Stimulated activated CD8-positive, alpha-beta memory T cell treated with anti-CD3 and anti-CD28 coated beads, Interleukin-12 subunit alpha, Interleukin-12 subunit beta, amount 100 ng/mL, for 1 hour (primary cell): ENCODE results near the gene GNAI2.
"Not testable (repeated sequence)": the region's sequence is repeated elsewhere in the genome, so short reads cannot be mapped to it uniquely, and the experiment has no call there.

Experiments
- DNase-seq: peaks from one replicate; pipeline ENCODE4 v3.0.0-alpha.2; 2020; ENCODE audit warnings: low read depth

GNAI2 gene

GRCh38 chr3:50264383-50264963, 28.5 kb downstream of the GNAI2 start:
- DNase-seq: no peak

- DNase-seq: no peak
Measured at GRCh38 chr3:50264964-50265485, 29.0 kb downstream of the GNAI2 start.

GRCh38 chr3:50265571-50265970, 29.6 kb downstream of the GNAI2 start:
- DNase-seq: no peak

GRCh38 chr3:50266017-50266416, 30.0 kb downstream of the GNAI2 start:
- no peak for DNase-seq

DNA sequence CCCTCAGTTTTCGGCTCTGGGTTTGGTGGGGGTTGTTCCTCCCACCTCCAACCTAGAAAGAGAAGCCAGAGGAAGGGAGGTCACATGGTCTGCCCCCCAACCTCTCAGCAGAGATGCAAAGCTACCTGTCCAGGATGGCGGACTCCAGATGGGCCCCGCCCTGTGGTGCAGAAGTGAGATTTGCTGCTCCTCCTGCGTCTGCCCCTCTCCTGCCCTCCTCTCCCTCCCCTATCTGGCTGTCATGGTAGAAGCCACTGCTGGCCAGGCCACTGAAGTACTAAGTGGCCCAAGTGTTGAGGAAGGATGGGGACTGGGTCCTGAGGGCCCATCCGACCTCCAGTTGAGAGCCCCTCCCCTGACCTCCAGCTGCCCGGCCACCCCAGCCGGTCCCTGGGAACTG, 30.8 kb downstream of the GNAI2 start:
- no peak for DNase-seq

- DNase-seq: no peak
Measured at GRCh38 chr3:50267280-50267913, 31.4 kb downstream of the GNAI2 start.

DNA sequence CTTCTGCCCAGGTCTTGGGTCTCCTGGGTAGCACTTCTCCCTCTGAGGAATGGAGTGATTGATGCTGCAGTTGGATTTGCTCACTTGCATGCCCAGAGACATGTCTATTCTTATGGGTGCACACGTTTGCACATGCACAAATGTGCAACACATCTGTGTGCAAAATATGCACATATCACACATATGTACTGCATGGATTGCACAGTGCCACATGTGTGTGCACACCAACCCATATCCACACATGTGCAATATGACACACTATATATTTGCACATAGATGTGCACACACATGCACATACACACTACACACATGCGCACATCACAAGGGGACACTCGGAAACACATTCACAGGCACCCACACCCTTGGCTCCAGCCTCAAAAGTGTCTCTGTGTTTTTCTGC, 32.3 kb downstream of the GNAI2 start:
- no peak for DNase-seq

DNA sequence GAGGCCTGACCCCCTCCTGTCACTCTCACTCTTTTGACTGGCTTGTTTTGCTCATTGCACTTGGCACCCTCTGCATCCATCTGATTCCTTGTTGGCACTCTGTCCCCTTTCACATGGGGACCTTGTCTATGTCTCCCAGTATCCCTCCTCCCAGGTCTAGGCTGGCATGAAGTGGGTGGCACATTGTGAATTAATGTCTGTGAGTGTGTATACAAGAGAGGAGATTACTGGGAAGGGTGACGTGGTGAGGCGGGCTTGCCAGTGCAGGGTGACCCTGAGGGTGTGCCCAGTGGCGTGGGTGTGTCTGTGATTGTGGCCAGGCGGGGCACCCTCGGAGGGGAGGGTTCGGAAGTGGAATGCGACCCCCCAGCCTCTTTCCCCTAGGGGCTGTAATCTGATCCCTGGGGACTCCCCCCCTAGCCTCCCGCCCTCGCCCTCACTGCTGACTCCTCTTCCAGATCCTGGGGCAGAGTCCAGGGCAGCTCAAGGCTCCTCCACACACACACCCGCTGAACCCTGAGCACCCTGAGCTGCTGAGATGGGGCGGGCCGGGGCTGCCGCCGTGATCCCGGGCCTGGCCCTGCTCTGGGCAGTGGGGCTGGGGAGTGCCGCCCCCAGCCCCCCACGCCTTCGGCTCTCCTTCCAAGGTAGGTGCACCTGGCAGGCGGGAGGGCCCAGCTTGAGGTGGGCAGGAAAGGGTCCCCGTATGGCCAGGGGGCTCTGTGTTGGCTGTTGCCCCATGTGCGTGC, 32.9 kb downstream of the GNAI2 start, which contains the start of gene SEMA3B:
Gene SEMA3B, plus strand, starts transcription at position 445 of the 749 bp plus-strand sequence. Its CDS starts 94 bp downstream, at position 539.
- DNase-seq: no peak

- no peak for DNase-seq
Measured at GRCh38 chr3:50269460-50269859, 33.5 kb downstream of the GNAI2 start.

DNA sequence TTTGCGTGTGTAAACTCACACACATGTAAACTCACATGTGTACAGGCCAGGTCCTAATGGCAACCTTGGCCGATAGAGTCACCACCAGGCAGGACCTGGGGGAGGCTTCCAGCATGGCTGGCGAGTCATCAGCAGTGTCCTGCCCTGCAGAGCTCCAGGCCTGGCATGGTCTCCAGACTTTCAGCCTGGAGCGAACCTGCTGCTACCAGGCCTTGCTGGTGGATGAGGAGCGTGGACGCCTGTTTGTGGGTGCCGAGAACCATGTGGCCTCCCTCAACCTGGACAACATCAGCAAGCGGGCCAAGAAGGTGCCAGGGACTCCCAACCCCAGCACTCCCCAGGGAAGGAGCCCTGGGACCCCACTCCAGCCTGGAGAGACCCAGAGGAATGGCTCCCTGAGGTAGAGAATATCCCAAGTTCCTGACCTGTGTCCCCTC, 34.0 kb downstream of the GNAI2 start:
- DNase-seq: no peak

- no peak for DNase-seq
Measured at GRCh38 chr3:50270422-50271224, 34.6 kb downstream of the GNAI2 start.

- no peak for DNase-seq
Measured at GRCh38 chr3:50271314-50271936, 35.4 kb downstream of the GNAI2 start.

DNA sequence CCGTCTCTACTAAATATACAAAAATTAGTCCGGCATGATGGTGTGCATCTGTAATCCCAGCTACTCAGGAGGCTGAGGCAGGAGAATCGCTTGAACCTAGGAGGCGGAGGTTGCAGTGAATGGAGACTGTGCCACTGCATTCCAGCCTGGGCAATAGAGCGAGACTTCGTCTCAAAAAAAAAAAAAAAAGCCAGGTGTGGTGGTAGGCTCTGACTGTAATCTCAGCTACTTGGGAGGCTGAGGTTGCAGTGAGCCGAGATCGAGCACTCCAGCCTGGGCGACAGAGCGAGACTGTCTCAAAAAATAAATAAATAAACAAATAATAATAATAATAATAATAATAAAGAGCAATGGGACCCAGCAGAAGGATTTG, 36.5 kb downstream of the GNAI2 start:
- not testable (repeated sequence) for DNase-seq

DNA sequence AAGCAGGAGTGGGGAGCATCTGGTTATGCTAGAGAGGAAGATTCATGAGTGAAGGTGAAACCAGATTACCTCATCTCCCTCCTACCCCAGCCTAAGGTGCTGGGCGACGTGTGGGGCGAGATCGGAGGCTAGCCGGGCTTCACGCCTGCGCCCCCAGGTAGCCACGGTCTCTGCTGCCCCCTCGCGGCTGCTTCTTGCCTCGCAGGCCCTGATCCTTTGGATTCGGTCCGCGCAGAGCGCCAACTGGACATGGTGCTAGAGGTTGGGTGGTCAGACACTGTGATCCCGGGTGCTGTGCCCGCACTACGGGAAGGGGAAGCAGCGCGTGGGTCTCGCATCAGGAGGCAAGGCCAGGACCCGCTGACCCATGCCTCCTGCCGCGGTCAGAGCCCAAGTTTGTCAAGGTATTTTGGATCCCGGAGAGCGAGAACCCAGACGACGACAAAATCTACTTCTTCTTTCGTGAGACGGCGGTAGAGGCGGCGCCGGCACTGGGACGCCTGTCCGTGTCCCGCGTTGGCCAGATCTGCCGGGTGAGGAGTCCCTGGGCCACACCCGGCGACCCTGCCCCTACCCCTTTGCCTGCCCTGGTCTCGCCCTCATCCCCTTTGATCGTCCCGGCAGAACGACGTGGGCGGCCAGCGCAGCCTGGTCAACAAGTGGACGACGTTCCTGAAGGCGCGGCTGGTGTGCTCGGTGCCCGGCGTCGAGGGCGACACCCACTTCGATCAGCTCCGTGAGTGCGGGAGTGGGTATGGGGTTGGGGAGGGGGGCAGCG, 37.1 kb downstream of the GNAI2 start:
- peak; percentile 81 for DNase-seq

DNA sequence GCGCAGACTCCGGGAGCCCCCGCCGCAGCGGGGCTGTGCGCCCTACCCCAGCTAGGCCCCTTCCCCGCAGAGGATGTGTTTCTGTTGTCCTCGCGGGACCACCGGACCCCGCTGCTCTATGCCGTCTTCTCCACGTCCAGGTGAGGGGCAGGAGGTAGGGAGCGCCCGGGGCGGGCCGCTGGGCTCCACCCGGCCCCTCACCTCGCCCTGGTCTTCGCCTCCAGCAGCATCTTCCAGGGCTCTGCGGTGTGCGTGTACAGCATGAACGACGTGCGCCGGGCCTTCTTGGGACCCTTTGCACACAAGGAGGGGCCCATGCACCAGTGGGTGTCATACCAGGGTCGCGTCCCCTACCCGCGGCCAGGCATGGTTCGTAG, 37.7 kb downstream of the GNAI2 start:
- DNase-seq: no peak

GRCh38 chr3:50274371-50275104, 38.5 kb downstream of the GNAI2 start:
- DNase-seq: peak; percentile 59

GRCh38 chr3:50275141-50275995, 39.4 kb downstream of the GNAI2 start:
- DNase-seq: no peak

- DNase-seq: no peak
Measured at GRCh38 chr3:50275996-50276761, 40.2 kb downstream of the GNAI2 start.

DNA sequence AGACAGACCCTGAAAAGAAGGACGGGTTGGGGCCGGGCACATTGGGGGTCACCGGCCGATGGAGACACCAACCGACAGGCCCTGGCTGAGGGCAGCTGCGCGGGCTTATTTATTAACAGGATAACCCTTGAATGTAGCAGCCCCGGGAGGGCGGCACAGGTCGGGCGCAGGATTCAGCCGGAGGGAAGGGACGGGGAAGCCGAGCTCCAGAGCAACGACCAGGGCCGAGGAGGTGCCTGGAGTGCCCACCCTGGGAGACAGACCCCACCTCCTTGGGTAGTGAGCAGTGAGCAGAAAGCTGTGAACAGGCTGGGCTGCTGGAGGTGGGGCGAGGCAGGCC, 40.7 kb downstream of the GNAI2 start:
- no peak for DNase-seq
